ENCODE measurements around the gene VPS26A.
"Not testable (repeated sequence)": the region's sequence is repeated elsewhere in the genome, so short reads cannot be mapped to it uniquely, and the experiment has no call there.

VPS26A gene

GRCh38 chr10:69139961-69140360 lies 16.0 kb downstream of the VPS26A start:
- H3K4me1 ChIP-seq (ENCODE audit: insufficient read depth, poor library complexity, severe bottlenecking) = peaks cover 2% of the 10 kb centered on the region
- TF ChIP-seq, protein P1, sequence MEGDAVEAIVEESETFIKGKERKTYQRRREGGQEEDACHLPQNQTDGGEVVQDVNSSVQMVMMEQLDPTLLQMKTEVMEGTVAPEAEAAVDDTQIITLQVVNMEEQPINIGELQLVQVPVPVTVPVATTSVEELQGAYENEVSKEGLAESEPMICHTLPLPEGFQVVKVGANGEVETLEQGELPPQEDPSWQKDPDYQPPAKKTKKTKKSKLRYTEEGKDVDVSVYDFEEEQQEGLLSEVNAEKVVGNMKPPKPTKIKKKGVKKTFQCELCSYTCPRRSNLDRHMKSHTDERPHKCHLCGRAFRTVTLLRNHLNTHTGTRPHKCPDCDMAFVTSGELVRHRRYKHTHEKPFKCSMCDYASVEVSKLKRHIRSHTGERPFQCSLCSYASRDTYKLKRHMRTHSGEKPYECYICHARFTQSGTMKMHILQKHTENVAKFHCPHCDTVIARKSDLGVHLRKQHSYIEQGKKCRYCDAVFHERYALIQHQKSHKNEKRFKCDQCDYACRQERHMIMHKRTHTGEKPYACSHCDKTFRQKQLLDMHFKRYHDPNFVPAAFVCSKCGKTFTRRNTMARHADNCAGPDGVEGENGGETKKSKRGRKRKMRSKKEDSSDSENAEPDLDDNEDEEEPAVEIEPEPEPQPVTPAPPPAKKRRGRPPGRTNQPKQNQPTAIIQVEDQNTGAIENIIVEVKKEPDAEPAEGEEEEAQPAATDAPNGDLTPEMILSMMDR (IDR thresholded peaks at IDR 0.05; ENCODE audit: poor library complexity, severe bottlenecking) = no peak
- H3K9me3 ChIP-seq (ENCODE audit: severe bottlenecking) = no peaks in the 10 kb centered on the region
- no peak overlapping the region for H3K4me3 ChIP-seq (ENCODE audit: severe bottlenecking)
- DNase-seq (ENCODE audit: low spot score) (no peak), ATAC-seq (ENCODE audit: low read depth) (no peak)
- no peaks in the 10 kb centered on the region for H3K27me3 ChIP-seq (ENCODE audit: insufficient read depth, poor library complexity, severe bottlenecking)
- H3K27ac ChIP-seq (ENCODE audit: poor library complexity, severe bottlenecking) = no peak overlapping the region
- H3K36me3 ChIP-seq (ENCODE audit: low read depth) = peaks cover 33% of the 10 kb centered on the region

DNA sequence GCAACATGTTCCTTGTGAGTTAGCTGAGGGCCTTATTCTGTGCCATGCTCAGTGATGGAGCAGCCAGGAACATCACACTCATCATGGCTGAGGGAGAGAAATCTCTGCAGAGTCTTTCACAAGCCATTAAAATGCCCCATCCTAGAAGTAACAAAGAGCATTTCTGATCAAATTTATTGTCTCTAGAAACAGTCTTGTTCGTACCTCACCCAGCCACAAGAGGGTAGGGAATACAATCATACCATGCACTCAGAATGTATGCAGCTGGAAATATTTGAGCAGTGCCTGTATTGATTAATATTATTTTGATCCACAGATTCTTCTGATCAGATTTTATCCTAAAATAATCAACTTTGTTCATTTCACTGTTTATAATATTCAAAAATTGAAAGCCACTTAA lies 17.3 kb downstream of the VPS26A start:
- Histone ChIP-seq H3K36me3 (ENCODE audit: low read depth) (peaks cover 28% of the 10 kb centered on the region), H3K4me1 (ENCODE audit: insufficient read depth, poor library complexity, severe bottlenecking) (peaks cover 2% of the 10 kb centered on the region), H3K27me3 (ENCODE audit: insufficient read depth, poor library complexity, severe bottlenecking) (no peaks in the 10 kb centered on the region), H3K27ac (ENCODE audit: poor library complexity, severe bottlenecking) (no peak overlapping the region), H3K4me3 (ENCODE audit: severe bottlenecking) (no peak overlapping the region), H3K9me3 (ENCODE audit: severe bottlenecking) (no peaks in the 10 kb centered on the region)
- DNase-seq (ENCODE audit: low spot score) (no peak), ATAC-seq (ENCODE audit: low read depth) (no peak)
- TF ChIP-seq, protein P1 (IDR thresholded peaks at IDR 0.05; ENCODE audit: poor library complexity, severe bottlenecking) = no peak

- not testable (repeated sequence) for DNase-seq (ENCODE audit: low spot score); H3K4me3 ChIP-seq (ENCODE audit: severe bottlenecking); H3K4me1 ChIP-seq (ENCODE audit: insufficient read depth, poor library complexity, severe bottlenecking); H3K27me3 ChIP-seq (ENCODE audit: insufficient read depth, poor library complexity, severe bottlenecking); ATAC-seq (ENCODE audit: low read depth); H3K9me3 ChIP-seq (ENCODE audit: severe bottlenecking); H3K27ac ChIP-seq (ENCODE audit: poor library complexity, severe bottlenecking)
- H3K36me3 ChIP-seq (ENCODE audit: low read depth) = peaks cover 21% of the 10 kb centered on the region; the same call in 1 of the 2 replicates
Measured at GRCh38 chr10:69142074-69142473, 18.1 kb downstream of the VPS26A start.

GRCh38 chr10:69142983-69143382 lies 19.0 kb downstream of the VPS26A start:
- ATAC-seq (ENCODE audit: low read depth) (no peak), DNase-seq (ENCODE audit: low spot score) (no peak)
- H3K27ac ChIP-seq (ENCODE audit: poor library complexity, severe bottlenecking) = no peak overlapping the region
- peaks cover 2% of the 10 kb centered on the region for H3K4me1 ChIP-seq (ENCODE audit: insufficient read depth, poor library complexity, severe bottlenecking)
- H3K36me3 ChIP-seq (ENCODE audit: low read depth) = 0 out of 2 replicates have a peak, but pooled peaks cover 15% of the 10 kb centered on the region
- TF ChIP-seq, protein P1 (IDR thresholded peaks at IDR 0.05; ENCODE audit: poor library complexity, severe bottlenecking) = no peak
- H3K4me3 ChIP-seq (ENCODE audit: severe bottlenecking) = no peak overlapping the region
- H3K27me3 ChIP-seq (ENCODE audit: insufficient read depth, poor library complexity, severe bottlenecking) = no peaks in the 10 kb centered on the region
- no peaks in the 10 kb centered on the region for H3K9me3 ChIP-seq (ENCODE audit: severe bottlenecking)

DNA sequence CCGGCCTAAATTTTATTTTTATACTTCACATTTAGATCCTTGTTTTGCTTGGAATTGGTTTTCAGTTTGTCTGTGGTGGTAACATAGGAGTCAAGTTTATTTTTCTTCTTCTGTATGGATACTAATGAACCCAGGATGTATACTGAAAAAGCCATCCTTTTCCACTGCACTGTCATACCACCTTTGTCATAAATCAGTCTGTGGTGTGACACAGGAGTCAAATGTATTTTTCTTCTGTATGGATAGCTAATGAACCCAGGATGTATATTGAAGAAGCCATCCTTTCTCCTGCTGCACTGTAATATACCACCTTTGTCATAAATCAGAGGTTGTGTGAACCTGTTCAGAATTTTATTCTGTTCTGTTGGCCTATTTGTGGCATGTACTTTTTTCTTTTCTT lies 21.4 kb downstream of the VPS26A start:
- no peaks in the 10 kb centered on the region for H3K27me3 ChIP-seq (ENCODE audit: insufficient read depth, poor library complexity, severe bottlenecking)
- 0 out of 2 replicates have a peak, but pooled peaks cover 4% of the 10 kb centered on the region for H3K36me3 ChIP-seq (ENCODE audit: low read depth)
- H3K4me3 ChIP-seq (ENCODE audit: severe bottlenecking) = no peak overlapping the region
- ATAC-seq (ENCODE audit: low read depth) (no peak), DNase-seq (ENCODE audit: low spot score) (no peak)
- TF ChIP-seq, protein P1 (IDR thresholded peaks at IDR 0.05; ENCODE audit: poor library complexity, severe bottlenecking) = no peak
- no peaks in the 10 kb centered on the region for H3K4me1 ChIP-seq (ENCODE audit: insufficient read depth, poor library complexity, severe bottlenecking)
- H3K27ac ChIP-seq (ENCODE audit: poor library complexity, severe bottlenecking) = no peak overlapping the region
- H3K9me3 ChIP-seq (ENCODE audit: severe bottlenecking) = no peaks in the 10 kb centered on the region
